GM12878 (cell line): ENCODE results near the gene DAAM1. TPM values are rescaled to one million over a fixed set of nuclear protein-coding genes. Genes with fewer than 3 reads are reported as not detected.

ENCODE experiments used
- ATAC-seq: fragments of 200-7000 bp; cut with Tn5 transposase; 3 replicates; pipeline ENCODE4 v1.9.1; 2020; ENCODE audit warnings: mild to moderate bottlenecking, moderate library complexity
- BruUV-seq: library from RNA; stranded (reverse); fragments of 400-500 nt; replicated peaks from 2 replicates; lab custom pipeline; 2021; lab: Mats Ljungman, UMichigan
- CTCF ChIA-PET: fragments of 300-600 bp; sonication (Branson Sonifier 250); formaldehyde crosslinking; extraction: SDS; loops from one replicate; lab custom pipeline; 2021; ENCODE audit warnings: inconsistent platforms; lab: Yijun Ruan, JAX
- POLR2A ChIA-PET: fragments of 350-600 bp; formaldehyde crosslinking; extraction: SDS; loops from one replicate; lab custom pipeline; 2021; ENCODE audit warnings: inconsistent platforms; lab: Charles Lee
- RAD21 ChIA-PET: fragments of 300-600 bp; sonication (Branson Sonifier 250); formaldehyde crosslinking; loops from one replicate; lab custom pipeline; 2023; ENCODE audit warnings: antibody characterized with exemption; ENCODE audit not compliant: unreplicated experiment; lab: Charles Lee
- SMC1A ChIA-PET: fragments of 300-600 bp; sonication (Branson Sonifier 250); formaldehyde crosslinking; loops from one replicate; lab custom pipeline; 2023; ENCODE audit not compliant: unreplicated experiment, uncharacterized antibody; lab: Charles Lee
- DNase-seq: peaks from one replicate; pipeline ENCODE4 v3.0.0-alpha.2; 2011; ENCODE audit warnings: low read depth, low spot score
- FAIRE-seq: peaks from 3 replicates; lab custom pipeline; 2011; peaks lifted over from hg19 to GRCh38; lab: Jason Lieb, UNC
- H2AFZ ChIP-seq: 2 replicates; pipeline ENCODE4 v1.6.0; 2011; ENCODE audit warnings: low read depth, low read length, control low read depth; ENCODE audit not compliant: control insufficient read depth
- H3K27ac ChIP-seq: 2 replicates; pipeline ENCODE4 v1.5.1; 2011; ENCODE audit warnings: control low read depth; ENCODE audit not compliant: control insufficient read depth, insufficient read depth
- H3K27me3 ChIP-seq, 2 experiments: replicated peaks in 1 of 2; 2 replicates each; pipeline versions ENCODE4 v1.6.0 to v1.6.1; 2011; ENCODE audit warnings: low read length in 1 of 2; ENCODE audit not compliant: control insufficient read depth in 2 of 2, insufficient read depth in 2 of 2
- H3K36me3 ChIP-seq, 2 experiments: 2 replicates each; pipeline ENCODE4 v1.5.1; 2011; ENCODE audit warnings: low read length in 1 of 2; ENCODE audit not compliant: control insufficient read depth in 2 of 2, insufficient read depth in 2 of 2
- H3K4me1 ChIP-seq: 2 replicates; pipeline ENCODE4 v1.6.1; 2011; ENCODE audit warnings: mild to moderate bottlenecking, low read length, moderate library complexity, mixed read lengths; ENCODE audit not compliant: control insufficient read depth, insufficient read depth
- H3K4me2 ChIP-seq: 2 replicates; pipeline ENCODE4 v1.6.0; 2011; ENCODE audit warnings: control low read depth; ENCODE audit not compliant: control insufficient read depth, insufficient read depth
- H3K4me3 ChIP-seq: fragments of 200-600 bp; sonication (generic); 2 replicates; pipeline ENCODE4 v1.5.1; 2016
- H3K79me2 ChIP-seq: 2 replicates; pipeline ENCODE4 v1.6.0; 2011; ENCODE audit warnings: low read length; ENCODE audit not compliant: control insufficient read depth, insufficient read depth
- H3K9ac ChIP-seq: 2 replicates; pipeline ENCODE4 v1.8.0; 2011; ENCODE audit warnings: low read length, control low read depth, mixed read lengths; ENCODE audit not compliant: control insufficient read depth, insufficient read depth
- H3K9me3 ChIP-seq: replicated peaks from 3 replicates; pipeline ENCODE4 v1.5.1; 2011; ENCODE audit warnings: mild to moderate bottlenecking, low read length; ENCODE audit not compliant: control insufficient read depth, insufficient read depth
- H4K20me1 ChIP-seq: 2 replicates; pipeline ENCODE4 v1.6.0; 2011; ENCODE audit not compliant: control insufficient read depth, insufficient read depth
- BRCA1 ChIP-seq: IDR thresholded peaks from 2 replicates; pipeline ENCODE4 v1.6.1; 2011; ENCODE audit warnings: low read depth, low read length, improper control_type of control experiment
- CBFB ChIP-seq: IDR thresholded peaks from 2 replicates; pipeline ENCODE4 v1.6.1; 2016; ENCODE audit warnings: antibody characterized with exemption, low read depth
- IKZF1 ChIP-seq: fragments of 450-650 bp; conservative IDR thresholded peaks from 2 replicates; pipeline ENCODE4 v1.6.1; 2017; ENCODE audit warnings: antibody characterized with exemption, mild to moderate bottlenecking
- KAT2A ChIP-seq: conservative IDR thresholded peaks from 2 replicates; pipeline ENCODE4 v1.6.1; 2011; ENCODE audit warnings: low read depth, low read length; ENCODE audit not compliant: control insufficient read depth
- MAX ChIP-seq: IDR thresholded peaks from 2 replicates; pipeline ENCODE4 v1.6.1; 2012; ENCODE audit warnings: low read depth, low read length, improper control_type of control experiment
- MTA2 ChIP-seq: fragments of 450-650 bp; IDR thresholded peaks from 2 replicates; pipeline ENCODE4 v1.6.1; 2016; ENCODE audit warnings: low read depth, mild to moderate bottlenecking, moderate library complexity
- MXI1 ChIP-seq: fragments of 150-350 bp; IDR thresholded peaks from 2 replicates; pipeline ENCODE4 v1.6.1; 2011; ENCODE audit warnings: low read depth, mild to moderate bottlenecking, inconsistent platforms, low read length, improper control_type of control experiment
- NBN ChIP-seq: fragments of 450-650 bp; IDR thresholded peaks from 2 replicates; pipeline ENCODE4 v1.6.1; 2016
- NR2C2 ChIP-seq: IDR thresholded peaks from 2 replicates; pipeline ENCODE4 v1.6.1; 2011; ENCODE audit warnings: borderline replicate concordance, low read depth; ENCODE audit not compliant: control insufficient read depth, insufficient read length
- PAX5 ChIP-seq: IDR thresholded peaks from 2 replicates; pipeline ENCODE4 v1.6.1; 2011; ENCODE audit warnings: low read depth, low read length, borderline replicate concordance
- PAX8 ChIP-seq: fragments of 450-650 bp; IDR thresholded peaks from 2 replicates; pipeline ENCODE4 v1.6.1; 2017; ENCODE audit warnings: mild to moderate bottlenecking, moderate library complexity
- POLR2AphosphoS2 ChIP-seq: IDR thresholded peaks from 2 replicates; pipeline ENCODE4 v1.6.1; 2011; ENCODE audit warnings: low read depth, mild to moderate bottlenecking, low read length, improper control_type of control experiment, moderate library complexity
- RELA ChIP-seq: fragments of 450-650 bp; IDR thresholded peaks from 2 replicates; pipeline ENCODE4 v1.8.0; 2014; ENCODE audit warnings: borderline replicate concordance; ENCODE audit not compliant: partially characterized antibody
- SKIL ChIP-seq: fragments of 450-650 bp; IDR thresholded peaks from 2 replicates; pipeline ENCODE4 v1.6.1; 2017; ENCODE audit warnings: mild to moderate bottlenecking, low read depth, inconsistent platforms; ENCODE audit not compliant: poor library complexity, severe bottlenecking
- SMC3 ChIP-seq: IDR thresholded peaks from 2 replicates; pipeline ENCODE4 v1.6.1; 2011; ENCODE audit warnings: low read length, improper control_type of control experiment, borderline replicate concordance
- ZBED1 ChIP-seq: IDR thresholded peaks from 2 replicates; pipeline ENCODE4 v1.6.1; 2016; ENCODE audit warnings: borderline replicate concordance
- WGBS: methylation state at CpG from one replicate; pipeline ENCODE4 v1.1.6; 2016; ENCODE audit warnings: low lambda C conversion rate; ENCODE audit not compliant: insufficient replicate concordance, insufficient coverage; ENCODE audit errors: missing lambda C conversion rate; 5-methylcytosine and 5-hydroxymethylcytosine counted together
- in situ Hi-C: fragments of 300-500 bp; cut with MboI; formaldehyde crosslinking; loops from 9 replicates; pipeline ENCODE4 v1.14.3; 2018; ENCODE audit warnings: mixed read lengths
- intact Hi-C: fragments of 100-400 bp; cut with micrococcal nuclease; formaldehyde crosslinking; loops from one replicate; pipeline ENCODE4 v1.14.2; 2022; ENCODE audit not compliant: unreplicated experiment
- polyA plus RNA-seq, 11 experiments: library from polyadenylated mRNA; depleted of rRNA in 4 of 11; unstranded in 6 of 11; stranded (reverse) in 5 of 11; fragments of >200 nt; fragmentation: Nextera tagmentation in 4 of 11; fragmentation: Illumina TruSeq in 1 of 11; extraction: Ambion mirVana in 4 of 11; extraction: Trizol in 1 of 11; gene quantifications; 1 replicate in 1 of 11; 2 replicates in 10 of 11; pipeline versions ENCODE4 v1.2.1 to v1.2.3, GENCODE V29; 2011 to 2016; ENCODE audit warnings: inconsistent platforms in 2 of 11, missing spikeins in 2 of 11, low read depth in 1 of 11
- total RNA-seq, 4 experiments: library from RNA; depleted of rRNA in 3 of 4; stranded (reverse); fragments of >200 nt in 3 of 4; fragmentation: Illumina TruSeq in 1 of 4; extraction: Trizol in 1 of 4; gene quantifications; 2 replicates each; pipeline versions ENCODE4 v1.2.1 to v1.2.3, GENCODE V29; 2013 to 2021
- TF ChIP-seq, protein P1 (sequence below): fragments of 450-650 bp; IDR thresholded peaks from 2 replicates; pipeline ENCODE4 v1.6.1; 2016; ENCODE audit warnings: mild to moderate bottlenecking

Gene DAAM1
- total and polyA plus RNA-seq, 10 of the 15 experiments (the other 5 are each of a cell fraction or from before 2014, with no cell fraction given) = 13.8 to 32.4 (median 24.2) TPM

- RAD21 ChIA-PET = interaction anchor here (0.6 to 4.2 kb wide), 26 partner anchors 9 to 209 kb away, joined by 3 to 40 read pairs (median 7); partner anchors contain the start of genes DAAM1, JKAMP and L3HYPDH
- peak overlapping the region; percentile 40 for H3K27ac ChIP-seq
- ATAC-seq = peak; percentile 91
These were observed 86.5 kb downstream of the DAAM1 start for GRCh38 chr14:59274991-59275391.

More at GRCh38 chr14:59274991-59275391, 86.5 kb downstream of the DAAM1 start:
- BruUV-seq = no TSS peak
- SMC1A ChIA-PET = interaction anchor here (0.7 to 5.2 kb wide), 42 partner anchors 9 to 636 kb away, joined by 3 to 81 read pairs (median 6); partner anchors contain the start of genes DAAM1, JKAMP and L3HYPDH
- H3K4me2 ChIP-seq = peak overlapping the region; percentile 76
- H3K36me3 ChIP-seq = no peaks in the 10 kb centered on the region
- intact Hi-C loops = loop anchor here (1.0 to 2.0 kb wide), 4 partner anchors 22 to 86 kb away; partner anchors contain the start of gene DAAM1
- no peak overlapping the region; the same call in 1 of the 2 replicates for H3K9ac ChIP-seq
- TF ChIP-seq NBN (no peak), POLR2AphosphoS2 (no peak), SKIL (peak; percentile 41), NR2C2 (no peak), MAX (no peak), KAT2A (no peak), CBFB (no peak), SMC3 (no peak), BRCA1 (no peak), IKZF1 (peak; percentile 31), MTA2 (peak; percentile 23; the same call in 1 of the 2 replicates), ZBED1 (no peak), PAX5 (peak; percentile 98), PAX8 (peak; percentile 46; the same call in 1 of the 2 replicates), RELA (no peak), MXI1 (peak; percentile 46; the same call in 1 of the 2 replicates)
- TF ChIP-seq, protein P1, sequence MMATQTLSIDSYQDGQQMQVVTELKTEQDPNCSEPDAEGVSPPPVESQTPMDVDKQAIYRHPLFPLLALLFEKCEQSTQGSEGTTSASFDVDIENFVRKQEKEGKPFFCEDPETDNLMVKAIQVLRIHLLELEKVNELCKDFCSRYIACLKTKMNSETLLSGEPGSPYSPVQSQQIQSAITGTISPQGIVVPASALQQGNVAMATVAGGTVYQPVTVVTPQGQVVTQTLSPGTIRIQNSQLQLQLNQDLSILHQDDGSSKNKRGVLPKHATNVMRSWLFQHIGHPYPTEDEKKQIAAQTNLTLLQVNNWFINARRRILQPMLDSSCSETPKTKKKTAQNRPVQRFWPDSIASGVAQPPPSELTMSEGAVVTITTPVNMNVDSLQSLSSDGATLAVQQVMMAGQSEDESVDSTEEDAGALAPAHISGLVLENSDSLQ = peak; percentile 86
- H4K20me1 ChIP-seq = no peaks in the 10 kb centered on the region
- peaks cover 21% of the 10 kb centered on the region for H3K4me1 ChIP-seq
- 0% methylated on average over 3 of the region's 3 CpGs for WGBS
- no peaks in the 10 kb centered on the region for H3K27me3 ChIP-seq
- no peak overlapping the region for H2AFZ ChIP-seq
- no peaks in the 10 kb centered on the region for H3K9me3 ChIP-seq
- POLR2A ChIA-PET = interaction anchor here (1.0 to 2.0 kb wide), 11 partner anchors 8 to 103 kb away, joined by 3 to 13 read pairs (median 5); no protein-coding TSS in a partner anchor
- H3K4me3 ChIP-seq = peak overlapping the region; percentile 8; the same call in 1 of the 2 replicates
- FAIRE-seq (peak; percentile 74), DNase-seq (peak; percentile 67)
- CTCF ChIA-PET = interaction anchor here (0.9 to 4.9 kb wide), 17 partner anchors 9 to 220 kb away, joined by 3 to 25 read pairs (median 5); partner anchors contain the start of gene DAAM1
- in situ Hi-C loops = no loop called here
- no peaks in the 10 kb centered on the region for H3K79me2 ChIP-seq
